Nephron (organoid): ENCODE results near the gene EFNA5.

Experiments used
- H3K27ac Mint-ChIP-seq, 3 experiments: 2 replicates each; pipeline ENCODE4 v1.8.0; 2020; ENCODE audit warnings: mixed read lengths in 3 of 3, mild to moderate bottlenecking in 2 of 3, moderate library complexity in 1 of 3
- H3K27me3 Mint-ChIP-seq: 2 replicates; pipeline ENCODE4 v1.8.0; 2021; ENCODE audit warnings: low read depth, mild to moderate bottlenecking, moderate library complexity, mixed read lengths
- H3K36me3 Mint-ChIP-seq: 2 replicates; pipeline ENCODE4 v1.8.0; 2020; ENCODE audit warnings: low read depth, mixed read lengths
- H3K4me1 Mint-ChIP-seq: 2 replicates; pipeline ENCODE4 v1.8.0; 2020; ENCODE audit warnings: mixed read lengths
- H3K4me3 Mint-ChIP-seq, 3 experiments: 2 replicates each; pipeline ENCODE4 v1.8.0; 2020; ENCODE audit warnings: mild to moderate bottlenecking in 3 of 3, mixed read lengths in 3 of 3, moderate library complexity in 2 of 3
- H3K9me3 Mint-ChIP-seq: 2 replicates; pipeline ENCODE4 v1.8.0; 2020; ENCODE audit warnings: mixed read lengths
- TF ChIP-seq, protein P1 (sequence below), 3 experiments: fragments of 200-600 bp; sonication (generic); IDR thresholded peaks; one replicate each; pipeline ENCODE4 v1.5.0; 2021; ENCODE audit warnings: antibody characterized with exemption in 3 of 3; ENCODE audit not compliant: unreplicated experiment in 3 of 3

EFNA5 gene

DNA sequence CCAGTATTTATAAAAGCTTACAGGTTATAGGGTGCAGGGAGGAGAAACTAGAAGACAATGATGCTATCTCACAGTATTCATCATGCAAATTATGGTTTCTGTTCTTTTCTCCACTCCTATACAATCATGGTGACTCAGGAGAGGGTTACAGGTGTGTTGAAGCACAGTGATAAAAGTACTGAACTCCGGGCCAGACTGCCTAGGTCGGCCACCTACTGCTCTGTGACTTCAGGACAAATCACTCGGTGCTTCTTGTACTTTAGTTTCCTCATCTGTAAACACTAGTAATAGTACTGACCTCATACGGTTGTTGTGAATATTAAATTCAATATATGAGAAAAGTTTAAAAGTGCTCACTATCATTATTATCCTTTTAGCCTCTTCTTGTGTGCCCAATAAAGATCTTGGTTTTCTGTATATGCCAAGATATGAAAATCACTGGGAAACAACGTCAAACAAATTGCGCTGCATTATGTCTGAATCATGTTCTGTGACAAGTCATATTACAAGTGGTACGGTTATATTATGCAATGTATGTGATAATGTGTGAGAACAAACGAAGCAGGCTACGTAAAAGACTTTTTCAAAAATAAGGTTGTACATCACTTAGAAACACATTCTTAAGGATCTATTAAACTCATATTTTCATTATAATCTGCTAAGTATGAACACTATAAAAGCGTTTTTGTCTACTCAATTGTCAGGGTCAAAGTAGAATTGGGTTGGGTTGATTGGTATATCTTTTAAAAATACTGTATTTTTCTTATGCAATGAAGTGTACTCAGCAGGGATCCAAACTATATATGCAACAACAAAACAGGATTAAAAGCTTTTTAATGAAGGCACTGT is 153.3 kb downstream of the EFNA5 start:
- Mint-ChIP-seq H3K4me1 (peaks cover 25% of the 10 kb centered on the region), H3K27me3 (peaks cover under 1% of the 10 kb centered on the region), H3K27ac (no peak overlapping the region), H3K36me3 (peaks cover 5% of the 10 kb centered on the region), H3K9me3 (no peaks in the 10 kb centered on the region), H3K4me3 (no peak overlapping the region)
- TF ChIP-seq, protein P1, sequence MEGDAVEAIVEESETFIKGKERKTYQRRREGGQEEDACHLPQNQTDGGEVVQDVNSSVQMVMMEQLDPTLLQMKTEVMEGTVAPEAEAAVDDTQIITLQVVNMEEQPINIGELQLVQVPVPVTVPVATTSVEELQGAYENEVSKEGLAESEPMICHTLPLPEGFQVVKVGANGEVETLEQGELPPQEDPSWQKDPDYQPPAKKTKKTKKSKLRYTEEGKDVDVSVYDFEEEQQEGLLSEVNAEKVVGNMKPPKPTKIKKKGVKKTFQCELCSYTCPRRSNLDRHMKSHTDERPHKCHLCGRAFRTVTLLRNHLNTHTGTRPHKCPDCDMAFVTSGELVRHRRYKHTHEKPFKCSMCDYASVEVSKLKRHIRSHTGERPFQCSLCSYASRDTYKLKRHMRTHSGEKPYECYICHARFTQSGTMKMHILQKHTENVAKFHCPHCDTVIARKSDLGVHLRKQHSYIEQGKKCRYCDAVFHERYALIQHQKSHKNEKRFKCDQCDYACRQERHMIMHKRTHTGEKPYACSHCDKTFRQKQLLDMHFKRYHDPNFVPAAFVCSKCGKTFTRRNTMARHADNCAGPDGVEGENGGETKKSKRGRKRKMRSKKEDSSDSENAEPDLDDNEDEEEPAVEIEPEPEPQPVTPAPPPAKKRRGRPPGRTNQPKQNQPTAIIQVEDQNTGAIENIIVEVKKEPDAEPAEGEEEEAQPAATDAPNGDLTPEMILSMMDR (IDR thresholded peaks at IDR 0.05; ENCODE audit: unreplicated experiment in 3 of 3) = no peak

DNA sequence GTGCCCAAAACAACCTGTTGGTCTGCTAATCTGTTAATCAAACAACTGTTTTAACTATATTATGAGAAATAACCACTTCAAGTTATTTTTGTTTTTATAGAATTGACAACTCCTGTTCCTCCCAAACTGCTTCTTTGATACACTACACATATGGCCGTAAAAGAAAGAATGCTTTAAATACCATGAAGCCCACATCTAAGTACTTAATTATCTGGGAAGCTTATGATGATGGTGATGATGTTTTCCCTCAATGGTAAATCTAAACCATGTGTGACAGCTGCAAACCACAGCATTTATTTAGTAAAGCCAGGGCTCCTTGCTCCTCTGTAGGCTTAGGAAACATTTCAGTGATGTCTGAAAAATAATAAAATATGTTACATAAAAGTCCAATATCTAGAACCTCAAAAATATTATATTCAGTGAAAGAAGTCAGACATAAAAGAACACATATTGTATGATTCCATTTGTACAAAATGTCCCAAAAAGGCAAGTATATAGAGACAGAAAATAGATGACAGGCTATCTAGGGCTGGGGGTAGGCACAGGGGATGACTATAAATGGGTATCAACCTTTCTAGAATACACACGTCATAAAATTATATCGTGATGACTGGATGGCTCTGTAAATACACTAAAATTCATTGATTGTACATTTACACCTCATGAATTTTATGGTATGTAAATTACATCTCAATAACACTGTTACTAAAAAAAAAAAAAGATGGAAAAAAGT is 154.1 kb downstream of the EFNA5 start:
- Mint-ChIP-seq H3K27me3 (peaks cover 4% of the 10 kb centered on the region), H3K4me3 (no peak overlapping the region)
- TF ChIP-seq, protein P1 (IDR thresholded peaks at IDR 0.05; ENCODE audit: unreplicated experiment in 3 of 3) = no peak

DNA sequence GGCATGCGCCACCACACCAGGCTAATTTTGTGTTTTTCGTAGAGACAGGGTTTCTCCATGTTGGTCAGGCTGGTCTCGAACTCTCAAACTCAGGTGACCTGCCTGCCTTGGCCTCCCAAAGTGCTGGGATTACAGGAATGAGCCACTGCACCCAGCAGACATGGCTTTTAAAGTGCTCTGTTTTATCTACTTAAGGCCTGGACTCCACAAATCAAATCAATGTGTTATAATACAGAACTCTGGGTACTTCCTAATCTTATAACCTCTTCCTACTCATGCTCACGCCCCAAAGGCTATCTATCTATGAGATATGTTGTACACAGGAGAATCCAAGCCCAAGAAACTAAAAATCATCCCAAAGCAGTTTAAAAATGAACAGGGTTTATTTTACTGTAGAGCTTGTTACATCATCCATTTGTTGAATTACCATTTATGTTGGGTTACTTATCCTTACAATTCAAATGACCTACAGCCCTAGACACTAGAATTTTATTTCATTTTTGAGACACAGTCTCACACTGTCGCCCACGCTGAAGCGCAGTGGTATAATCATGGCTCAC is 155.1 kb downstream of the EFNA5 start:
- TF ChIP-seq, protein P1 (IDR thresholded peaks at IDR 0.05; ENCODE audit: unreplicated experiment in 3 of 3) = no peak
- Mint-ChIP-seq H3K9me3 (no peaks in the 10 kb centered on the region), H3K27ac (peak overlapping the region in 1 of 3 experiments; percentile 1), H3K4me1 (peaks cover 32% of the 10 kb centered on the region), H3K27me3 (peaks cover 4% of the 10 kb centered on the region), H3K36me3 (peaks cover 9% of the 10 kb centered on the region), H3K4me3 (no peak overlapping the region)

More for the DNA sequence above, 154.1 kb downstream of the EFNA5 start:
- peaks cover 9% of the 10 kb centered on the region for H3K36me3 Mint-ChIP-seq
- H3K9me3 Mint-ChIP-seq = no peaks in the 10 kb centered on the region
- H3K4me1 Mint-ChIP-seq = peaks cover 32% of the 10 kb centered on the region
- H3K27ac Mint-ChIP-seq = peak overlapping the region in 1 of 3 experiments; percentile 54

DNA sequence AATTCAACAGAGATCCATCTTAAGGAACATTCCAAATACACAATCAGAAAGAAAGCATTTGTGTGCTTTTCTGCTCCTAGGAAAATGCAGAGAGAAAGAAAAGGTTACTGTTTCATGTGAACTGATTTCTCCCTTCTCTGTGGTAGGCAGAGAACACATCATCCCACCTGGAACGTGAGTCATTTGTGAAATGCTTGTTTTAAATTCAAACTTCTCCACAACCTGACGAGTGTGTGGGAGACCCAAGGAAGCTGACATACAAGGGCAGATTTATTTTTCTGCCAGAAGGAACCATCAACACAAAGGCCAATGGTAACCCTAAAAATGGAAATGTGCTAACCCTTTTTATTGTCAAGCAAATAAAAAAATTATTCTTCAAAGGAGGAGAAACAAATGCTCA is 156.4 kb downstream of the EFNA5 start:
- Mint-ChIP-seq H3K27me3 (peaks cover 4% of the 10 kb centered on the region), H3K9me3 (no peaks in the 10 kb centered on the region), H3K4me3 (no peak overlapping the region), H3K4me1 (peaks cover 32% of the 10 kb centered on the region), H3K36me3 (peaks cover 9% of the 10 kb centered on the region), H3K27ac (peak overlapping the region in 1 of 3 experiments; percentile 73)
- TF ChIP-seq, protein P1 (IDR thresholded peaks at IDR 0.05; ENCODE audit: unreplicated experiment in 3 of 3) = no peak

DNA sequence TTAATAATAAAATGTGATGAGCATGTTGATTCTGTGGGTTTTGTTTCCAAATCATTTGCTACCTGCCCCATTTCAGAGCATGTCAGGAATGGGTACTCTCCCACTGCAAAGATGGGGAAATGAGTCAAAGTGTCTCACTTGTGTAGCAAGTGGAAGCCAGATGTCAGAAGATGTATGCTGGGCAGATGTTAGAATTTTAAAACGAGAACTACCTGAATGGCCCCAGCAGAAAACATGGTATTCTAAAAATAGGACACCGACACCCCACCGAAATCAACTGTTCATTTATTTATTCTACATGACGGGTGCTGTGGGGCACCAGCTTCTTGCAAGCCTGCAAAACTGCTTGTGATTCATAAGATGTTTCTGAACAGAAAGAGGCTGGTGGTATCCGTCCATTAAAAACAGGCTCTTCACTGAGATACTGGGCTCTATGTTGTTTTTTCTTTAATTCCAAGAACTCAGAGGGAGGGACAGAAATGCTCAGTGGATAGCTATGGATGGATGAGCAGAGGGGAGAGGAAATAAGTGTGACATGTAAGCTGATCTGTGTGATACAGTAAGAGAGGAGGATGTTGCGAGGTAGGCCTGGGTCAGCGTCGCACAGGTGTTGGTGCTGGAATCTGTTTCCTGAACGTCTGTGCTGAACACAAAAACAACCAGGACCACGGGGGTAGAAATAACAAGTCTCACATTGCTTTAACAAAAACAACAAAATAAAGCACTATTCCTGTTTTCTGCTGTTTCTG is 157.2 kb downstream of the EFNA5 start:
- TF ChIP-seq, protein P1 (IDR thresholded peaks at IDR 0.05; ENCODE audit: unreplicated experiment in 3 of 3) = no peak
- Mint-ChIP-seq H3K4me3 (no peak overlapping the region), H3K27me3 (peaks cover 4% of the 10 kb centered on the region), H3K27ac (peak overlapping the region; percentile 17 to 73 (median 32)), H3K4me1 (peaks cover 32% of the 10 kb centered on the region), H3K9me3 (no peaks in the 10 kb centered on the region), H3K36me3 (peaks cover 9% of the 10 kb centered on the region)
